ENCODE data around the gene H3-3A.

DNA sequence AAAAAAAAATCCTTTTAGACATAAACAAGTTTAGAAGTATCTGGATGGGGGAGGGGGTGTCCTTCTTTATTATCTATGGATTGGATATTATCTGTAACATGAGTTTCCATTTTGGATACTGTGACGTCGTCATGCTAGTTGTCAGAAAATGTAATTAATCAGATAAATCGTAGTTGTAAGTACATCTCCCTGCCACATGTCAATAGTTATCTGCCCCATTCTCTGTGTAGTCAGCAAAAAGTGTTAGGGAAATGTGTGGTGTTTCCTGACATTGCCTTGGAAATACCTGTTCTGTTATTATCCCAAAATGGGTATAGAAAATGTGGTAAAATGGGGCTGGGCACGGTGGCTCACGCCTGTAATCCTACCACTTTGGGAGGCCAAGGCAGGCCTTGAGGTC lies 38.8 kb upstream of the H3-3A start:
- TF ChIP-seq, protein P1, sequence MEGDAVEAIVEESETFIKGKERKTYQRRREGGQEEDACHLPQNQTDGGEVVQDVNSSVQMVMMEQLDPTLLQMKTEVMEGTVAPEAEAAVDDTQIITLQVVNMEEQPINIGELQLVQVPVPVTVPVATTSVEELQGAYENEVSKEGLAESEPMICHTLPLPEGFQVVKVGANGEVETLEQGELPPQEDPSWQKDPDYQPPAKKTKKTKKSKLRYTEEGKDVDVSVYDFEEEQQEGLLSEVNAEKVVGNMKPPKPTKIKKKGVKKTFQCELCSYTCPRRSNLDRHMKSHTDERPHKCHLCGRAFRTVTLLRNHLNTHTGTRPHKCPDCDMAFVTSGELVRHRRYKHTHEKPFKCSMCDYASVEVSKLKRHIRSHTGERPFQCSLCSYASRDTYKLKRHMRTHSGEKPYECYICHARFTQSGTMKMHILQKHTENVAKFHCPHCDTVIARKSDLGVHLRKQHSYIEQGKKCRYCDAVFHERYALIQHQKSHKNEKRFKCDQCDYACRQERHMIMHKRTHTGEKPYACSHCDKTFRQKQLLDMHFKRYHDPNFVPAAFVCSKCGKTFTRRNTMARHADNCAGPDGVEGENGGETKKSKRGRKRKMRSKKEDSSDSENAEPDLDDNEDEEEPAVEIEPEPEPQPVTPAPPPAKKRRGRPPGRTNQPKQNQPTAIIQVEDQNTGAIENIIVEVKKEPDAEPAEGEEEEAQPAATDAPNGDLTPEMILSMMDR (IDR thresholded peaks at IDR 0.05) = no peak
- TF ChIP-seq POLR2A (IDR thresholded peaks at IDR 0.05) = no peak
